GM21717 (cell line): ENCODE data around the gene TCIRG1.
"Not testable (repeated sequence)": the region's sequence is repeated elsewhere in the genome, so short reads cannot be mapped to it uniquely, and the experiment has no call there.

Source experiments
- ATAC-seq: cut with Tn5 transposase; IDR thresholded peaks from one replicate; pipeline ENCODE4 v1.9.1; 2021; ENCODE audit warnings: mild to moderate bottlenecking, moderate library complexity; ENCODE audit not compliant: unreplicated experiment

The TCIRG1 gene

DNA sequence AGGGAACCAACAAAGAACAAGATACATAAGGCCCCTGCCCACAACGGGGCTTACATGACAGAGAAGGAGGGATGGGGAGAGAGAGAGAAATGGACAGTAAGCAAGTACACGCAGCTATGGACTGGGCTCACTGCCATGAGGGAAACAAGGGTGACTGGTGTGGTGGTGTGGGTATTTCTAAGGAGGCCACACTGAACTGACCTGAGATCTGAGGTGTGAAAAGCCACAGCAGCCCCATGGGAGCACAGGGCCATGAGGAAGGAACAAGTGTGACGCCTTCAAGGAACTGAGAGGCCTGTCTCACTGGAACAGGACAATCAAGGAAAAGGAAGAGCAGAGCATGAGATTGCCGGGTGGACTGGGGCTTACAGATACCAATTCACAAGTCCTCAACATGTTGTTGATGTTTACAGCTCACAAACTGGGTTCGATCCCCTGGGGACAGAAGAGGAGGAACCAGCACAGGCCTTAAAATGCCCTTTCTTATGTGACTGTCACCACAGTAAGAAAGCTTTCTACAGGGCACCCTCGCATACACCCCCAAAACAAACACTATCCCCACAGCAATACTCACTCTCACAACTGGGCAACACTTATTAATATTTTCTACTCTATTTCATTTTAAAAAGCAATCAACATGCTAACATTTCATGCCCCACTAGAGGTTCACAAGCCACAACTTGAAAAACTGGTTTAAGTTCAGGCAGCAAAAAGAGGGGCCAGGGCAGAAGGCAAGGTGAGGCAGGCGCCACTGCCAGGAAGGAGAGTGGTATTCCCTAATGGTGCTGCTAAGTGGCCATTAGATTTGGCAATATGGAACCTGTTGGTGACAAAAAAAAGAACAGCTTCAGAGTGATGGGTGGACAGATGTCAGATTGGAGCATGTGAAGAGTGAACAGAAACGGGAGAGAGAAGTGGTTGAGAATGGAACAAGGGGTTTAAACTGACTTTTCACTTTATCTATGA, 39.1 kb downstream of the TCIRG1 start:
- no peak for ATAC-seq

DNA sequence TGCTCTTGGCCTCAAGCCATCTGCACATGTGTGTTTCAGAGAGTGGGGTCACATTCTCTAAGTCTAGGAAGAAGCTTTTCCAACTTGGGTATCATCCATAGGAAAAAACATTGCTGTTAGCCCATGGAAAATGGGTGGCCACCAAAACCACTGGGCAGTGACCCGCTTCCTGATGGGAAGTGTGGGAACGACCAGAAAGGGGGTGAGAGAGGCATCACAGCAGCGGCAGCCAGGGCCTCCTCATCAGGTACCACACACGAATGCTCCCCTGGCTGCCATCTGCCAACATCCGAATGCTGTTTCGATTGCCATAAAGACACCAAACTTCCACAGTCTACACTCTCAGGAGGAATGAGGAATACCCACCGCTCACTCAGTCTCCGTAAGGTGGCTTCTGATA, 42.0 kb downstream of the TCIRG1 start:
- no peak for ATAC-seq

DNA sequence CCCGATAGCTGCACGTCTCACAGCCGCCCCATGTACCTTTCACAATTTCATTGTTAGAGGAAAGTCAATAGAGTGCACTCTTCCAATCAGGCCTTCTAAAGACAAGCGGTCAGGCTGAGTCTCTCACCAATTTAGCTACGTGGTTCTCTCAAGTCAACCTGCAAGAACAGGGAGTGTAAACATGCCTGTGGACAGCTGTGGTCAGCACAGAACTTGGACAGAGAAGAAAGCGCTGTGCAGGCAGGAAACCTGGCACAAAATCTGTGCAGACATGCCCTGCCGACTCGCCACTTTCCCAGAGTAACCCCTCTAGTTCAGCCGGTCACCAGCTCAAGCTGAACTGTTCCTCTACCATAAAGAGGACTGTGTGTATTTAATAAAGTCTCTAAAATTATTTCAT, 42.9 kb downstream of the TCIRG1 start:
- ATAC-seq = no peak

DNA sequence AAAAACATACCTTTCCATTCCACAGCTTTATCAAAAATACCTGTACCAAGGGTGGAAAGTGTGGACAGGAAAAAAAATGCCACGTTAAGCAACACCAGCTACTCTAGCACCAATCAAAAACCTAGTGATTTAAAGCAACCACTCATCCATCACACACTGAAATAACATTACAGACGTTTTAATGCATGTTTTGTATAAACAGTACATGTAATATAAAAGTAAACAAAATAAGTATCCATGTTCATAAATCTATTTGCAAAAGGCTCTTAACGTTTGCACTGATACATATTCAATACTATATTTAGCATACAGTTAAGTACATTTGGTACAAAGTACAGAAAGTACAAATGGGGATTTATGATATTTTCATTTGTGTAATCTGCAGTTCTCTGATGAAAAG, 43.7 kb downstream of the TCIRG1 start:
- no peak for ATAC-seq

DNA sequence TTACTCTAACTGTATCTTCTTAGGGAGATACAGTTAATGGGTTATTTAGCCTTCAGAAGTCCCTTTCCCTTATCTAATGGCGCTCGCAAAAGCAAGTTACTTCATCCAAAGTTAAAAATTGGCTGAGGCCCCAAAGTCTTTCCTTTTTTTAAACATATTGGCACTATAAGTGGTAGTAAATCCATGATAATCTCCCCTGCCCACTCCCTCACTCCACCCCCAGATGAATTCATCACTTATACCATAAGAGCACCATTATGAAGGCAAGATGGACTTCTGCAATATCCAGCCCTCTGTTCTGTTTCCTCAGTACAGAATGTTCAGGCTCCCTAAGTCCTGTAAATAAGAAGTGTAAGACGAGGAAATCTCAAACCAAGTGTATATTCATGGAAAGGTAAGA, 44.7 kb downstream of the TCIRG1 start:
- ATAC-seq = no peak

DNA sequence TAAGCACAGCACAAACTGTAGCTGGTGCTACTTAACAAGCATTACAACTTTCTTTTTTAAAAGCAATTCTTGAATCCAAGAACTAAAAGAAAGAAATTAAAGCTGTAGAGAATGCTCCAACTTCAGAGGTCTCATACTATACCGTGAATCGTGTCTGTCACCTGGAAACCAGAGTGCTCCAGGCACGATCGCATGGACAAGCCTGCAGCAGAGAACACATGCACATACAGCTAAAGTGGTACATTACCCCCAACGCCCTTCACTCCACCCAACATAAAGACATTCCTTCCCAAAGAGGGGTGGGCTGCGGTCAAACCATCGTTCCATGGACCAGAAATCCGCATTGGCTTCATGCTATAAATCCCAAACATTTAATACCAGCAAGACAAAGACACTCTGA, 50.9 kb downstream of the TCIRG1 start:
- ATAC-seq = no peak

DNA sequence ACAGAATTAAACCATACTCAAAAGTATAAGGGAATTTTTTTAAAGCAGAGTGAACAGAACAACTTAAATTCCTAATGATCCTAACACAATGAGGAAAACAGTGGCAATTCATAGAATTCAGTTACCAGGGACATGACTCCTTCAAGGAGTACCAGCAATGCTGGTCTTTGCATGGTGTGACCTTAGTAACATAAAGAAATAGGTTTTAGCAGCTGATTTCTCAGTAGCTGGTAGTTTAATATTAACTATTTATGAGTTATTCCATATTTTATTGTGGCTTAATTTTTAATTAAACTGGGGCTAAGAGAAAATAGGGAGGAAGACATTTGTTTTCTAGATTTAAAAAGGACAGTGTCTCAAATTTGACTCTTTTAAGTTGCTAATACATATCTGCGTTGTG, 51.5 kb downstream of the TCIRG1 start:
- ATAC-seq = no peak

DNA sequence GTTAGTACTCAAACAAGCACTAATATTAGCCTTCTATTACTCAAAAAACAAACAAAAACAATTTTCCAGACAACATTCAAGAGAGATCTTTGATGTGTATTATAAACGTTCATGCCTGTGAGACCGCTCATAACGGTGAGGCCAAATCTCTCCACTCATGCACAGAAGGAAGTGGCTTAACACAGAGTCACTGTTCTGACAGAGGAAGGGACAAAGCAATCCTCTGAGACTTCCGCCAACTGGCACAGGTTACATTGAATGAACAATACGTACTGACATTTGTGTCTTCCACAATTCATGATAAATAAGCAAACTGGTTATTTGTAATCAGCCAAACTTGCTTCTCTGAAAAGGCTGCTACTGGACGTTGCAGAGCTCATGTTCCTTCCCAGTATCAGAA, 51.9 kb downstream of the TCIRG1 start:
- no peak for ATAC-seq

DNA sequence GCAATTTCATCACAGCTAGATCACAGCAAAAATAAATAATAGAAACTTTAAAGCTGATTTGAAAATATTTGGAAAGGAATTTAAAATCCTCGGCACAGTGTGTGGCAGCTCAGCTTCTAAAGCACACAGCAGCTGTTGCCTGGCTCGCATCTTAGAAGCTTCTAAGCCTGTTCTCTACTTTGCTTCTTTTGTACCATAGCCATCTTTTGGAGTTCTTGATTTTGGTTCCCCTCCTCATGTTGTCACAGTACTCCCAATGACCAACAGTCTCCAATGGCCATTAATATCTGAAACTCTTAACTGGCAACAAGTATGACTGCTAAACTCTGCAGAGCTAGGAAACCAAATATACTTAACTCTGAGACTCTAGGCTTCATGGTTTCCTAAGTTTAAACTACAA, 53.6 kb downstream of the TCIRG1 start:
- ATAC-seq = no peak

DNA sequence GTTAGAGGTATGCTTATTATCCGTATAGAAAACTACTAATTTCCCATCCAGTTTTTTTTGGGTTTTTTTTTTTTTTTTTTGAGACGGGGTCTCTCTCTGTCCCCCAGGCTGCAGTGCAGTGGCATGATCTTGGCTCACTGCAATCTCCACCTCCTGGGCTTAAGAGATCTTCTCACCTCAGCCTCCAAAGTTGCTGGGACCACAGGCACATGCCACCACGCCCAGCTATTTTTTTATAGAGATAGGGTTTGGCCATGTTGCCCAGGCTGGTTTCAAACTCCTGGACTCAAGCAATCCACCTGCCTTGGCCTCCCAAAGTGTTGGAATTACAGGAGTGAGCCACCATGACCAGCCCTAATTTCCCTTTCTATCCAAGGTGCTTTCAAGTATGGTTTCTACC, 54.1 kb downstream of the TCIRG1 start:
- ATAC-seq = not testable (repeated sequence)

DNA sequence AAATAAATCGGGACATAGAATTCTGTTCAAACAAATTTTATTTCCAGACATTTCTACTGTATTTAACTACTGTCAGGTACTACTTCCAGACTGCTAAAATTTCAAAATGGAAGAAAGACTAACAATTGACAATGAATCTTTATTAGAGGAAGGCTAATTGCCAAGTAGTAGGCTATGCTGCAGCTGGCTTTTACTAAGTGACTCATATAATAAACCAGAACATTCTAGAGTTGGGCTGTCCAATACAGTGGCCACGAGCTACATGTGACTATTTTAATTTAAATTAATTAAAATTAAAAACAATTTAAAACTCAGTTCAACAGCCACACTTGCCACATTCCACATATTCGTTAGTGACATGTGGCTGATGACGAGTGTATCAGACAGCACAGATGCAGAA, 54.7 kb downstream of the TCIRG1 start:
- ATAC-seq = no peak

DNA sequence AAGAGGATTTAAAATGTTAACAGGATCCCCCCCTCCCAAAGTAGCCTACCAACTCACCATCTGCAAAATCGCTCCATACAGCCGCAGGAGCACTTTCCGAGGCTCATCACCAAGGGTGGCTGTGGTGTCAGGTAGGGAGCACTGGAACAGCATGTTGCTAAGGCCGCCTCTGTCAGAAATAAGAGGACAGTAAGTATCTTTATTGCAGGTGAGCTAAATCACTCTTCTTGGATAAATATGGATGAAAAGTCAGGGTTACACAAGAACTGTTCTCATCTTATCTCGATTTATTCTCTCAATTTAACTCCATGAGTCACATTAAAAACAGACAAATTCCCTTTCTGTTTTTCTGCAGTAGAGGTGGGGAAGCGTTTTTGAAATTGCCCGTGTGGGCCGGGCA, 58.1 kb downstream of the TCIRG1 start:
- ATAC-seq = no peak

DNA sequence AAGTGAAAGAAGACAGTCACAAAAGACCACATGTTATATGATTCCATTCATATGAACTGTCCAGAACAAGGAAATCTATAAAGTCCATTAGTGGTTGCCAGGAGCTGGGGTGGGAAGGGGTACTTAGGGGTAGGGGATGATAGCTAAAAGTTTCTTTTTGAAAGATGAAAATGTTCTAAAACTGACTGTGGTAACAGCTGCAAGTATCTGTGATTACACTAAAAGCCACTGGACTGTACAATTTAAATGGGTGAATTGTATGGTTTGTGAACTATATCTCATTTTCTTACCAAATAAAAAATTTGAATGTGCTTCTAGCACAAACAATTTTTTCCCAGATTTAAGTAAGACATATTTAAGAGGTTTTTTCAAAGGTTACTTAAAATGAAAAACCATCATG, 60.2 kb downstream of the TCIRG1 start:
- no peak for ATAC-seq

DNA sequence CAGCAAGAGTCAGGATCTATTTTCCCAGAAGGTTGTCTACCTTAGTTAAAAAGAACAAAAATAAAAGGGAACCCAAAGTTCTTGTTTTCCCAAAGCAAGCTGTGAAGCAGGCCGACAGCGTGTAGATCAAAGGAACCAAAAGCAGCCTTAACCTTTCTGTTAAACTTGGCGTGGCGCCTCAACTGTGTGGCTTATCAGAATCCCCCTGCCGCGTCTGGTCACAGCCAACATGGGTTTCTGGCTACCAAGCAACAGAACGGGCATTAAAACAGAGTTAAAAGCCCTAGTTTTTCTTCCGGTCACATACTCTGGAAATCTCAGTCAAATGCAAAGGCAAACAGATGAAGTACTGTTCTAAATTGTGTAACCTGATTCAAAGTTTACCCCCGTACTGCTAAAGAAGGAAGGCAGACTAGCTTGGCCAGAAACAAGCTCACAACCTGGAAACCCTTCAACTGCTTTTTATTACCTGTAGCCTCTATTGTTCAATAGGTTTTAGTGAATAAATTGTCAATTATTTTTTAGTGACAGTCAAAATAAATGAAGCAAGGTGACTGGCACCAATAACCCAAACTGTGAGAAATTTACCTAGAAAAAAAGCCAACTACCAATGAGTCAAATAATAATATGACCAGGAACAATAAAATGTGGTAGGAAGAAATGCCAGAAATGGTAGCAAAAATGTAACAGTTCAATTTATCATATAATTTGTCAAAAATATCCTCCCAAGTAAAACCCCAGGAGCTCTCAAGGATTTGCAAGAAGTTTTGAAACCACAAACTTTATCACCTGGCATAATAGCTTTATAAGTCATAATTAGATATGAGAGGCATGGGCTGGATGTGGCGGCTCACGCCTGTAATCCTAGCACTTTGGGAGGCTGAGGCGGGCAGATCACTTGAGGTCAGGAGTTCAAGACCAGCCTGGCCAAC, 60.9 kb downstream of the TCIRG1 start:
- no peak for ATAC-seq
